ENCODE results near the gene FOLR2. TPM values are rescaled to one million over a fixed set of nuclear protein-coding genes. Genes with fewer than 3 reads are reported as not detected.

Gene FOLR2
- total and polyA plus RNA-seq, 2 experiments from 2014 or later: not detected

DNA sequence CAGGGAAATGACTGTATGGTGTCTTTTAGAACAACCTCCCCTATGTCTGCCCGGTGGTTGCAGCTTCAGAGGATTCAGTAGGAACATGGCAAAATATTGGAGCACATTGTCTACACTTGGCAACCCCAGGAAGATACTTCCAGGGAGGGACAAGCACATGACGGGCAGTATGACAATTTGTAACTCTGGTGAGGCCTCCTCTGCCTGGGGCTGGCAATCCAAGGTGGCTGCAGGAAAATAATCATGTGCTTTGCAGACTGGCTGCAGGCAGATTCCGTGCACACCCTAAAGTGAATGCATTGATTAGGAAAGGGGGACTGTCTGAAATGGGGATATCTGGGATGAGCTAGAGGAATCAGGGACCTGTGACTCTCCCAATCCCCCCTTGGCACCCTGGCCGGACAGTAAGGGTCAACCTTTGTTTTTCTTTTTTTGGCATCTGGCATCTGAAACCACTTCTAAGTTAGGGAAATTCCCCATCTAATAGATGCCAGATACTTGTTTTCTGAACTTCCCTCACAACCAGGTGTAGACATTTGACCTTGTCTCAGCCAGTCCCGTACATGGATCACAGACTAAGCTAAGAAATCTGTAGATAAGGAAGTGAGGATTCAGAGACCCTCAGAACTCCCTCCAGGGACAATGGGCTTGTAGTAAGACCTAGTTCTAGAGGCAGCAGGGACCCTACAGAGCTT, 37.9 kb downstream of the FOLR2 start (continued):
- TF ChIP-seq NANOG (IDR thresholded peaks at IDR 0.05; ENCODE audit: borderline replicate concordance): no peak
- no peak for TF ChIP-seq CREB1 (CRISPR knock-in tag; IDR thresholded peaks at IDR 0.05; ENCODE audit: low read depth)
- TF ChIP-seq, protein P1, sequence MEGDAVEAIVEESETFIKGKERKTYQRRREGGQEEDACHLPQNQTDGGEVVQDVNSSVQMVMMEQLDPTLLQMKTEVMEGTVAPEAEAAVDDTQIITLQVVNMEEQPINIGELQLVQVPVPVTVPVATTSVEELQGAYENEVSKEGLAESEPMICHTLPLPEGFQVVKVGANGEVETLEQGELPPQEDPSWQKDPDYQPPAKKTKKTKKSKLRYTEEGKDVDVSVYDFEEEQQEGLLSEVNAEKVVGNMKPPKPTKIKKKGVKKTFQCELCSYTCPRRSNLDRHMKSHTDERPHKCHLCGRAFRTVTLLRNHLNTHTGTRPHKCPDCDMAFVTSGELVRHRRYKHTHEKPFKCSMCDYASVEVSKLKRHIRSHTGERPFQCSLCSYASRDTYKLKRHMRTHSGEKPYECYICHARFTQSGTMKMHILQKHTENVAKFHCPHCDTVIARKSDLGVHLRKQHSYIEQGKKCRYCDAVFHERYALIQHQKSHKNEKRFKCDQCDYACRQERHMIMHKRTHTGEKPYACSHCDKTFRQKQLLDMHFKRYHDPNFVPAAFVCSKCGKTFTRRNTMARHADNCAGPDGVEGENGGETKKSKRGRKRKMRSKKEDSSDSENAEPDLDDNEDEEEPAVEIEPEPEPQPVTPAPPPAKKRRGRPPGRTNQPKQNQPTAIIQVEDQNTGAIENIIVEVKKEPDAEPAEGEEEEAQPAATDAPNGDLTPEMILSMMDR (conservative IDR thresholded peaks at IDR 0.05; ENCODE audit: low read depth in 2 of 2): no peak
- TF ChIP-seq, protein P2, sequence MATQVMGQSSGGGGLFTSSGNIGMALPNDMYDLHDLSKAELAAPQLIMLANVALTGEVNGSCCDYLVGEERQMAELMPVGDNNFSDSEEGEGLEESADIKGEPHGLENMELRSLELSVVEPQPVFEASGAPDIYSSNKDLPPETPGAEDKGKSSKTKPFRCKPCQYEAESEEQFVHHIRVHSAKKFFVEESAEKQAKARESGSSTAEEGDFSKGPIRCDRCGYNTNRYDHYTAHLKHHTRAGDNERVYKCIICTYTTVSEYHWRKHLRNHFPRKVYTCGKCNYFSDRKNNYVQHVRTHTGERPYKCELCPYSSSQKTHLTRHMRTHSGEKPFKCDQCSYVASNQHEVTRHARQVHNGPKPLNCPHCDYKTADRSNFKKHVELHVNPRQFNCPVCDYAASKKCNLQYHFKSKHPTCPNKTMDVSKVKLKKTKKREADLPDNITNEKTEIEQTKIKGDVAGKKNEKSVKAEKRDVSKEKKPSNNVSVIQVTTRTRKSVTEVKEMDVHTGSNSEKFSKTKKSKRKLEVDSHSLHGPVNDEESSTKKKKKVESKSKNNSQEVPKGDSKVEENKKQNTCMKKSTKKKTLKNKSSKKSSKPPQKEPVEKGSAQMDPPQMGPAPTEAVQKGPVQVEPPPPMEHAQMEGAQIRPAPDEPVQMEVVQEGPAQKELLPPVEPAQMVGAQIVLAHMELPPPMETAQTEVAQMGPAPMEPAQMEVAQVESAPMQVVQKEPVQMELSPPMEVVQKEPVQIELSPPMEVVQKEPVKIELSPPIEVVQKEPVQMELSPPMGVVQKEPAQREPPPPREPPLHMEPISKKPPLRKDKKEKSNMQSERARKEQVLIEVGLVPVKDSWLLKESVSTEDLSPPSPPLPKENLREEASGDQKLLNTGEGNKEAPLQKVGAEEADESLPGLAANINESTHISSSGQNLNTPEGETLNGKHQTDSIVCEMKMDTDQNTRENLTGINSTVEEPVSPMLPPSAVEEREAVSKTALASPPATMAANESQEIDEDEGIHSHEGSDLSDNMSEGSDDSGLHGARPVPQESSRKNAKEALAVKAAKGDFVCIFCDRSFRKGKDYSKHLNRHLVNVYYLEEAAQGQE (IDR thresholded peaks at IDR 0.05; ENCODE audit: unreplicated experiment): no peak
- TF ChIP-seq JUNB (IDR thresholded peaks at IDR 0.05; ENCODE audit: unreplicated experiment): no peak

DNA sequence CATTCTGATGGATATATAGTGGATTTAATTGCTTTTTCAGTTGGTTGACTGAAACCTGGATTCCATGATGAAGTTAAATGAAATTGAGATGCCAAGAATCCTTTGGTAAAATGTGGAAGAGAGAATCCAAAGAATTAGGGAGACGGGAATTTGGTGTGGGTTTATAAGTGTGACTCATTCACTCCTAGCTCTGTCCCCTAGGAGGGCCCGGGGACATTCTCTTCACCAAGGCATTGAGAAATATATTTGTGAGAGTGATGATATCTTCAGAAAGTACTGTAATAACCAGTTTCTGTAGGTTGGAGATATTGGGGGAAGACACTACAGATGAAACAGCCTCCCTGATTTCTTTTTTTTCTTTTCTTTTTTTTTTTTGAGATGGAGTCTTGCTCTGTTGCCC, 41.0 kb downstream of the FOLR2 start:
- no peak overlapping the region for H2AFZ ChIP-seq

DNA sequence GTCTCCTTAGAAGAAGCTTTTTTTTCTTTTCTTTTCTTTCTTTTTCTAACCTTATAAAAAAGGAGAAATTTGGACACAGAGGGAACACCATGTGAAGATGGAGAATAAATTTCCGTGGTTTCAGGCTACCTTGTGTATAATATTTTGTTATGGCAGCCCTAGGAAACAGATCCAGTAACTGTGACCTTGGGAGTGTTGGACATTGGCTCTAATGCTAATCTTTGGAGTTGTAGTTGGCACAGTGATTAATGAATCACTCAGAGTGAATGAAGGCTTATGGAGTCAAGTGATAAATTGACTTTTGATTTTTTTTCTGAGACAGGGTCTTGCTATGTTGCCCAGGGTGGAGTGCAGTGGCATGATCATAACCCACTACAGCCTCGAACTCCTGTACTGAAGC, 42.9 kb downstream of the FOLR2 start:
- H3K9me2 ChIP-seq (ENCODE audit: insufficient read depth): no peaks in the 10 kb centered on the region
- no peak for ATAC-seq
- H4K20me1 ChIP-seq (replicated peaks; ENCODE audit: insufficient read depth): no peaks in the 10 kb centered on the region
- DNase-seq (ENCODE audit: low spot score): no peak
- peaks cover 1% of the 10 kb centered on the region for H3K9me3 Mint-ChIP-seq
- H3K36me3 ChIP-seq (ENCODE audit: insufficient read depth): no peaks in the 10 kb centered on the region
- H3F3A ChIP-seq (replicated peaks; ENCODE audit: low read depth): no peaks in the 10 kb centered on the region
- H3K4me3 ChIP-seq: no peak overlapping the region
- no peaks in the 10 kb centered on the region for H3K79me2 ChIP-seq (replicated peaks; ENCODE audit: insufficient read depth)
- no peak overlapping the region for H2AFZ ChIP-seq
- H3K36me3 Mint-ChIP-seq (ENCODE audit: low read depth): 0 out of 3 replicates have a peak, but pooled peaks cover under 1% of the 10 kb centered on the region
- H3K27ac ChIP-seq (ENCODE audit: low read depth): no peak overlapping the region
- H3K4me1 Mint-ChIP-seq: peaks cover 9% of the 10 kb centered on the region; the same call in 2 of the 3 replicates
- peaks cover 7% of the 10 kb centered on the region; the same call in 1 of the 2 replicates for H3K4me1 ChIP-seq (ENCODE audit: insufficient read depth)
- H3K4me2 ChIP-seq: no peak overlapping the region
- no peaks in the 10 kb centered on the region for H3K27me3 Mint-ChIP-seq (ENCODE audit: insufficient read depth, low read depth, poor library complexity)
- no peak overlapping the region for H3K27ac Mint-ChIP-seq
- H3K4me3 Mint-ChIP-seq: no peak overlapping the region
- H3K27me3 ChIP-seq (ENCODE audit: insufficient read depth): no peaks in the 10 kb centered on the region
- TF ChIP-seq, protein P2 (IDR thresholded peaks at IDR 0.05; ENCODE audit: unreplicated experiment): no peak
- TF ChIP-seq EZH2phosphoT487 (IDR thresholded peaks at IDR 0.05; ENCODE audit: unreplicated experiment) (no peak), JUNB (IDR thresholded peaks at IDR 0.05; ENCODE audit: unreplicated experiment) (no peak), ZNF331 (CRISPR knock-in tag; IDR thresholded peaks at IDR 0.05; ENCODE audit: low read depth) (no peak), STAT1 (IDR thresholded peaks at IDR 0.05; ENCODE audit: unreplicated experiment) (no peak), EZH2 (IDR thresholded peaks at IDR 0.05; ENCODE audit: low read depth, unreplicated experiment) (no peak)
- TF ChIP-seq, protein P1 (conservative IDR thresholded peaks at IDR 0.05; ENCODE audit: low read depth in 2 of 2): no peak

More for the DNA sequence above, 41.0 kb downstream of the FOLR2 start:
- Histone ChIP-seq H3F3A (replicated peaks; ENCODE audit: low read depth) (no peaks in the 10 kb centered on the region), H3K27me3 (ENCODE audit: insufficient read depth) (no peaks in the 10 kb centered on the region), H3K4me1 (ENCODE audit: insufficient read depth) (peaks cover 7% of the 10 kb centered on the region; the same call in 1 of the 2 replicates), H3K79me2 (replicated peaks; ENCODE audit: insufficient read depth) (no peaks in the 10 kb centered on the region), H4K20me1 (replicated peaks; ENCODE audit: insufficient read depth) (no peaks in the 10 kb centered on the region), H3K36me3 (ENCODE audit: insufficient read depth) (no peaks in the 10 kb centered on the region), H3K27ac (ENCODE audit: low read depth) (no peak overlapping the region), H3K4me2 (no peak overlapping the region), H3K9me2 (ENCODE audit: insufficient read depth) (no peaks in the 10 kb centered on the region), H3K4me3 (no peak overlapping the region)
- Mint-ChIP-seq H3K36me3 (ENCODE audit: low read depth) (0 out of 3 replicates have a peak, but pooled peaks cover 6% of the 10 kb centered on the region), H3K4me3 (no peak overlapping the region), H3K27me3 (ENCODE audit: insufficient read depth, low read depth, poor library complexity) (no peaks in the 10 kb centered on the region), H3K9me3 (peaks cover 13% of the 10 kb centered on the region), H3K27ac (no peak overlapping the region), H3K4me1 (peaks cover 9% of the 10 kb centered on the region; the same call in 2 of the 3 replicates)
- ATAC-seq (no peak), DNase-seq (ENCODE audit: low spot score) (no peak)
- TF ChIP-seq STAT1 (IDR thresholded peaks at IDR 0.05; ENCODE audit: unreplicated experiment): no peak

All from GM23338 (cell line).